Mesenchymal stem cell (in vitro differentiated cells and primary cell): ENCODE data around the gene LMBR1.

Source experiments
- DNase-seq: peaks from one replicate; pipeline ENCODE4 v3.0.0-alpha.2; 2013
- H2AFZ ChIP-seq: one replicate; pipeline ENCODE4 v1.6.1; 2013; ENCODE audit warnings: low read depth, mild to moderate bottlenecking, control low read depth, inconsistent platforms, low read length, moderate library complexity
- H2AK5ac ChIP-seq: 2 replicates; pipeline ENCODE4 v1.6.1; 2013; ENCODE audit warnings: low read length, moderate library complexity, mild to moderate bottlenecking, inconsistent platforms; ENCODE audit not compliant: severe bottlenecking
- H2BK120ac ChIP-seq: one replicate; pipeline ENCODE4 v1.6.1; 2013; ENCODE audit warnings: low read depth, mild to moderate bottlenecking, inconsistent platforms, low read length, moderate library complexity
- H2BK12ac ChIP-seq, 2 experiments: one replicate each; pipeline ENCODE4 v1.6.1; 2013; ENCODE audit warnings: inconsistent platforms in 2 of 2, low read length in 2 of 2, mild to moderate bottlenecking in 2 of 2, moderate library complexity in 2 of 2, control low read depth in 1 of 2
- H2BK15ac ChIP-seq: one replicate; pipeline ENCODE4 v1.6.1; 2013; ENCODE audit warnings: mild to moderate bottlenecking, low read depth, inconsistent platforms; ENCODE audit not compliant: poor library complexity, severe bottlenecking
- H2BK5ac ChIP-seq: 2 replicates; pipeline ENCODE4 v1.6.1; 2013; ENCODE audit warnings: low read depth, mild to moderate bottlenecking, low read length, control low read depth, inconsistent platforms; ENCODE audit not compliant: poor library complexity, severe bottlenecking
- H3K14ac ChIP-seq, 2 experiments: one replicate each; pipeline ENCODE4 v1.6.1; 2013; ENCODE audit warnings: inconsistent platforms in 2 of 2, low read length in 2 of 2, control low read depth in 1 of 2, mild to moderate bottlenecking in 1 of 2, moderate library complexity in 1 of 2
- H3K18ac ChIP-seq, 2 experiments: one replicate each; pipeline ENCODE4 v1.6.1; 2013; ENCODE audit warnings: inconsistent platforms in 2 of 2, low read length in 2 of 2, control low read depth in 1 of 2, low read depth in 1 of 2, mild to moderate bottlenecking in 1 of 2
- H3K23ac ChIP-seq, 2 experiments: one replicate each; pipeline ENCODE4 v1.6.1; 2013; ENCODE audit warnings: inconsistent platforms in 2 of 2, low read length in 2 of 2, mild to moderate bottlenecking in 2 of 2, moderate library complexity in 2 of 2, control low read depth in 1 of 2
- H3K27ac ChIP-seq: 2 replicates; pipeline ENCODE4 v1.5.1; 2013; ENCODE audit warnings: mild to moderate bottlenecking, moderate library complexity, low read length, control low read depth, inconsistent platforms; ENCODE audit not compliant: poor library complexity, severe bottlenecking
- H3K27me3 ChIP-seq, 2 experiments: 2 replicates each; pipeline versions ENCODE4 v1.6.1 to v1.7.0; 2013; ENCODE audit warnings: low read length in 2 of 2, mild to moderate bottlenecking in 2 of 2, moderate library complexity in 2 of 2, control low read depth in 1 of 2, inconsistent platforms in 1 of 2; ENCODE audit not compliant: control insufficient read depth in 1 of 2, insufficient read depth in 1 of 2
- H3K36me3 ChIP-seq, 2 experiments: 2 replicates each; pipeline versions ENCODE4 v1.6.1 to v1.7.0; 2013; ENCODE audit warnings: low read length in 2 of 2, control low read depth in 1 of 2, inconsistent platforms in 1 of 2, low read depth in 1 of 2, mild to moderate bottlenecking in 1 of 2; ENCODE audit not compliant: insufficient read depth in 2 of 2, control insufficient read depth in 1 of 2
- H3K4ac ChIP-seq, 2 experiments: one replicate each; pipeline ENCODE4 v1.6.1; 2013; ENCODE audit warnings: inconsistent platforms in 2 of 2, low read length in 2 of 2, mild to moderate bottlenecking in 2 of 2, moderate library complexity in 2 of 2, control low read depth in 1 of 2, low read depth in 1 of 2
- H3K4me1 ChIP-seq: 2 replicates; pipeline ENCODE4 v1.6.1; 2013; ENCODE audit warnings: low read depth, low read length, control low read depth; ENCODE audit not compliant: control insufficient read depth, insufficient read depth
- H3K4me2 ChIP-seq: 2 replicates; pipeline ENCODE4 v1.6.1; 2013; ENCODE audit warnings: low read length, mild to moderate bottlenecking, inconsistent platforms; ENCODE audit not compliant: poor library complexity, severe bottlenecking
- H3K4me3 ChIP-seq, 2 experiments: 2 replicates each; pipeline versions ENCODE4 v1.5.1 to v1.7.0; 2013; ENCODE audit warnings: low read length in 2 of 2, mild to moderate bottlenecking in 2 of 2, control low read depth in 1 of 2, low read depth in 1 of 2; ENCODE audit not compliant: insufficient read depth in 1 of 2
- H3K79me1 ChIP-seq: replicated peaks from 2 replicates; pipeline ENCODE4 v1.6.1; 2013; ENCODE audit warnings: mild to moderate bottlenecking, control low read depth, low read length, inconsistent platforms; ENCODE audit not compliant: poor library complexity, severe bottlenecking
- H3K9ac ChIP-seq: 2 replicates; pipeline ENCODE4 v1.7.0; 2013; ENCODE audit warnings: mild to moderate bottlenecking, low read length, moderate library complexity
- H3K9me3 ChIP-seq: 2 replicates; pipeline ENCODE4 v1.7.0; 2013; ENCODE audit warnings: mild to moderate bottlenecking, low read length; ENCODE audit not compliant: control insufficient read depth
- H4K8ac ChIP-seq: one replicate; pipeline ENCODE4 v1.6.1; 2013; ENCODE audit warnings: inconsistent platforms, mild to moderate bottlenecking, low read length, moderate library complexity
- H4K91ac ChIP-seq: one replicate; pipeline ENCODE4 v1.6.1; 2013; ENCODE audit warnings: mild to moderate bottlenecking, low read length, inconsistent platforms
- WGBS: methylation state at CpG from one replicate; pipeline ENCODE4 v1.1.7; 2013; ENCODE audit warnings: mixed read lengths; 5-methylcytosine and 5-hydroxymethylcytosine counted together

The LMBR1 gene

GRCh38 chr7:156725936-156726335 is 167.0 kb downstream of the LMBR1 start:
- no peak overlapping the region for H2AK5ac ChIP-seq
- H2BK12ac ChIP-seq = no peak overlapping the region
- no peak overlapping the region for H3K14ac ChIP-seq
- H3K27me3 ChIP-seq = no peaks in the 10 kb centered on the region
- no peak overlapping the region for H3K18ac ChIP-seq
- no peak overlapping the region for H3K4me2 ChIP-seq
- no peak overlapping the region for H2BK120ac ChIP-seq
- H3K4ac ChIP-seq = no peak overlapping the region
- no peak overlapping the region for H2BK15ac ChIP-seq
- no peak for DNase-seq
- H3K4me1 ChIP-seq = peaks cover 1% of the 10 kb centered on the region
- H3K27ac ChIP-seq = no peak overlapping the region
- no peak overlapping the region for H3K4me3 ChIP-seq
- H3K9ac ChIP-seq = no peak overlapping the region
- H2BK5ac ChIP-seq = no peak overlapping the region
- no peak overlapping the region for H3K23ac ChIP-seq
- peaks cover 0 to 20% of the 10 kb centered on the region in 2 experiments for H3K36me3 ChIP-seq
- H2AFZ ChIP-seq = no peak overlapping the region
- H3K9me3 ChIP-seq = no peaks in the 10 kb centered on the region
- H4K91ac ChIP-seq = no peak overlapping the region
- peaks cover 4% of the 10 kb centered on the region for H3K79me1 ChIP-seq
- no peak overlapping the region for H4K8ac ChIP-seq

GRCh38 chr7:156725073-156725472 is 167.9 kb downstream of the LMBR1 start:
- H2BK12ac ChIP-seq = no peak overlapping the region
- DNase-seq = no peak
- no peak overlapping the region for H2AFZ ChIP-seq
- H3K4me3 ChIP-seq = no peak overlapping the region
- no peak overlapping the region for H2BK120ac ChIP-seq
- H4K8ac ChIP-seq = no peak overlapping the region
- H3K14ac ChIP-seq = no peak overlapping the region
- H3K4ac ChIP-seq = no peak overlapping the region
- H3K9ac ChIP-seq = no peak overlapping the region
- no peak overlapping the region for H3K23ac ChIP-seq
- H3K79me1 ChIP-seq = peaks cover 3% of the 10 kb centered on the region
- peaks cover 1% of the 10 kb centered on the region for H3K4me1 ChIP-seq
- H3K18ac ChIP-seq = no peak overlapping the region
- H3K4me2 ChIP-seq = no peak overlapping the region
- H2BK15ac ChIP-seq = no peak overlapping the region
- no peaks in the 10 kb centered on the region for H3K9me3 ChIP-seq
- H2BK5ac ChIP-seq = no peak overlapping the region
- no peaks in the 10 kb centered on the region for H3K27me3 ChIP-seq
- H2AK5ac ChIP-seq = no peak overlapping the region
- H3K27ac ChIP-seq = no peak overlapping the region
- WGBS = 88% methylated on average over 5 of the region's 5 CpGs
- no peak overlapping the region for H4K91ac ChIP-seq
- peaks cover 0 to 20% of the 10 kb centered on the region in 2 experiments for H3K36me3 ChIP-seq

- no peak overlapping the region for H3K4ac ChIP-seq
- no peak overlapping the region for H3K9ac ChIP-seq
- H2BK15ac ChIP-seq = no peak overlapping the region
- peaks cover 1% of the 10 kb centered on the region for H3K4me1 ChIP-seq
- no peak overlapping the region for H3K14ac ChIP-seq
- H3K27me3 ChIP-seq = no peaks in the 10 kb centered on the region
- no peak overlapping the region for H3K27ac ChIP-seq
- no peak overlapping the region for H4K8ac ChIP-seq
- no peaks in the 10 kb centered on the region for H3K9me3 ChIP-seq
- no peak overlapping the region for H2BK5ac ChIP-seq
- H3K23ac ChIP-seq = no peak overlapping the region
- H2BK120ac ChIP-seq = no peak overlapping the region
- H2AFZ ChIP-seq = no peak overlapping the region
- H4K91ac ChIP-seq = no peak overlapping the region
- H2AK5ac ChIP-seq = no peak overlapping the region
- H3K4me2 ChIP-seq = no peak overlapping the region
- peak; percentile 17 for DNase-seq
- peaks cover 0 to 19% of the 10 kb centered on the region in 2 experiments for H3K36me3 ChIP-seq
- no peak overlapping the region for H3K4me3 ChIP-seq
- no peak overlapping the region for H3K18ac ChIP-seq
- H3K79me1 ChIP-seq = peaks cover 2% of the 10 kb centered on the region
- H2BK12ac ChIP-seq = no peak overlapping the region
- 98% methylated on average over 4 of the region's 4 CpGs for WGBS
These were observed 170.7 kb downstream of the LMBR1 start for GRCh38 chr7:156722043-156722826.

DNA sequence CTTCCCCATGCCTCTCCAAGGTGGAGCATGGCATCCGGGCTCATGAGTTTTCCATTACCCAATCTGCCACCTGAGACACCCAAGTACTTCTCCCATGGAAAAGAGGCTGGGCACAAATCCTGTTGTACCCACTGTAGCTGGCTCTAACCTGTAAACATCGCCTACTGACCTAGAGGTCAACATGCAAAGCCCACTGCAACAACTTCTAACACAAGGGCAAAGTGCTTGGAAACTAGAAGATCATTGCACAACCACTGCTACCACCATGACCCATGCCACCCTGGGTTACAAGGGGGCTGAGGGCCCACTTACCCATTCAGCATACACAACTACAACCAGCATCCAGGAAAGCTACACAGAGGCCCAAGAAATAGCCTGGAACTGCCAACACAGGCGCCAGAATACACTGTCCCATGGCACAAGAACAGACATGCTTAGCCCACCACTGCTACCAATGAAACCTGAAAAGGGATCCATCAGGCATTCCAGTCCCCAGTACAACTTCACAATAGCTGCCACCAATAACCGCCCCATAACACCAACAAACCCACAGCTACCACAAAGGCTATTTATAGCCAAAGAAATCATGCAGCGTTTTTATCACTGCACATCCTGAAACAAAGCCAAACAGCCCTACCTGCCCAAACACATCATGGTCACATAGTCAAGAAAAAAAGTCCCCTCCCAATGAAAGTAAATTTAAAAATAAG is 189.1 kb downstream of the LMBR1 start:
- H3K14ac ChIP-seq = no peak overlapping the region
- WGBS = 79% methylated on average over 5 of the region's 5 CpGs

More for the DNA sequence above, 189.1 kb downstream of the LMBR1 start:
- Histone ChIP-seq H2AFZ (no peak overlapping the region), H3K27ac (no peak overlapping the region), H2BK5ac (no peak overlapping the region), H2BK15ac (no peak overlapping the region), H3K18ac (no peak overlapping the region), H3K23ac (no peak overlapping the region), H4K8ac (no peak overlapping the region), H3K9ac (no peak overlapping the region), H4K91ac (no peak overlapping the region), H3K27me3 (no peaks in the 10 kb centered on the region), H2BK12ac (no peak overlapping the region), H3K4me1 (no peaks in the 10 kb centered on the region), H3K9me3 (peaks cover 9% of the 10 kb centered on the region), H3K79me1 (peaks cover 14% of the 10 kb centered on the region), H3K4me3 (no peak overlapping the region), H3K4me2 (no peak overlapping the region), H2BK120ac (no peak overlapping the region), H3K4ac (no peak overlapping the region), H3K36me3 (peaks cover 4% of the 10 kb centered on the region in 2 experiments), H2AK5ac (no peak overlapping the region)
- DNase-seq = no peak
